Stimulated activated naive CD8-positive, alpha-beta T cell treated with anti-CD3 and anti-CD28 coated beads, Interleukin-15, amount 100 ng/mL, for 72 hours (primary cell): ENCODE data around the gene FAXC.
"Not testable (repeated sequence)": the region's sequence is repeated elsewhere in the genome, so short reads cannot be mapped to it uniquely, and the experiment has no call there.

Experiments
- ATAC-seq: fragments of 150-1000 bp; cut with Tn5 transposase; 2 replicates; pipeline ENCODE4 v1.10.0; 2021; ENCODE audit warnings: mild to moderate bottlenecking, moderate library complexity
- DNase-seq, 2 donors: peaks; one replicate each; pipeline ENCODE4 v3.0.0; 2021 to 2022
- H3K27ac Mint-ChIP-seq, 2 donors: one replicate each; pipeline ENCODE4 v1.8.0; 2022; ENCODE audit warnings: mild to moderate bottlenecking in 2 of 2, mixed read lengths in 2 of 2, moderate library complexity in 2 of 2
- H3K27me3 Mint-ChIP-seq: one replicate; pipeline ENCODE4 v1.8.0; 2022; ENCODE audit warnings: mixed read lengths
- H3K4me1 Mint-ChIP-seq: one replicate; pipeline ENCODE4 v1.8.0; 2022; ENCODE audit warnings: mild to moderate bottlenecking, mixed read lengths
- H3K4me3 Mint-ChIP-seq, 2 donors: one replicate each; pipeline ENCODE4 v1.8.0; 2022; ENCODE audit warnings: mild to moderate bottlenecking in 2 of 2, mixed read lengths in 2 of 2, moderate library complexity in 1 of 2
- H3K9me3 Mint-ChIP-seq, 2 donors: one replicate each; pipeline ENCODE4 v1.8.0; 2022; ENCODE audit warnings: mixed read lengths in 2 of 2

The FAXC gene

GRCh38 chr6:99350573-99350972 lies 1.1 kb upstream of the FAXC start:
- Mint-ChIP-seq H3K27ac (no peak overlapping the region), H3K9me3 (no peaks in the 10 kb centered on the region)

GRCh38 chr6:99348288-99349170 lies 945 bp downstream of the FAXC start:
- Mint-ChIP-seq H3K27ac (no peak overlapping the region), H3K4me1 (peaks cover 7% of the 10 kb centered on the region), H3K27me3 (peaks cover 86% of the 10 kb centered on the region), H3K4me3 (peak overlapping the region; percentile 50 to 61), H3K9me3 (no peaks in the 10 kb centered on the region)
- ATAC-seq (no peak), DNase-seq (no peak)

More at GRCh38 chr6:99350573-99350972, 1.1 kb upstream of the FAXC start:
- DNase-seq (no peak), ATAC-seq (no peak)
- Mint-ChIP-seq H3K4me1 (no peaks in the 10 kb centered on the region), H3K4me3 (no peak overlapping the region), H3K27me3 (peaks cover 85% of the 10 kb centered on the region)

- Mint-ChIP-seq H3K4me3 (no peak overlapping the region), H3K27me3 (peaks cover 87% of the 10 kb centered on the region), H3K9me3 (no peaks in the 10 kb centered on the region), H3K27ac (no peak overlapping the region), H3K4me1 (peaks cover 7% of the 10 kb centered on the region)
- ATAC-seq (no peak), DNase-seq (no peak)
Measured at GRCh38 chr6:99347804-99348203, 1.7 kb downstream of the FAXC start.

GRCh38 chr6:99346595-99346994 lies 2.9 kb downstream of the FAXC start:
- Mint-ChIP-seq H3K4me1 (peaks cover 7% of the 10 kb centered on the region), H3K27me3 (peaks cover 84% of the 10 kb centered on the region), H3K27ac (no peak overlapping the region), H3K4me3 (no peak overlapping the region), H3K9me3 (no peaks in the 10 kb centered on the region)
- no peak for DNase-seq
- ATAC-seq, result no peak

GRCh38 chr6:99345164-99345563 lies 4.3 kb downstream of the FAXC start:
- Mint-ChIP-seq H3K27me3 (peaks cover 69% of the 10 kb centered on the region), H3K27ac (no peak overlapping the region), H3K9me3 (no peaks in the 10 kb centered on the region), H3K4me1 (peaks cover 7% of the 10 kb centered on the region), H3K4me3 (no peak overlapping the region)
- DNase-seq (no peak), ATAC-seq (no peak)

- Mint-ChIP-seq H3K4me3 (no peak overlapping the region), H3K9me3 (no peaks in the 10 kb centered on the region), H3K27me3 (peaks cover 70% of the 10 kb centered on the region), H3K27ac (no peak overlapping the region), H3K4me1 (peaks cover 7% of the 10 kb centered on the region)
- DNase-seq, result no peak
- ATAC-seq, result peak; percentile 56
Measured at GRCh38 chr6:99344289-99344688, 5.2 kb downstream of the FAXC start.

- peaks cover 68% of the 10 kb centered on the region for H3K27me3 Mint-ChIP-seq
Measured at GRCh38 chr6:99341862-99342455, 7.5 kb downstream of the FAXC start.

GRCh38 chr6:99338188-99338587 lies 11.3 kb downstream of the FAXC start:
- no peaks in the 10 kb centered on the region for H3K9me3 Mint-ChIP-seq
- H3K4me3 Mint-ChIP-seq, result no peak overlapping the region
- DNase-seq (no peak), ATAC-seq (no peak)
- H3K4me1 Mint-ChIP-seq, result no peaks in the 10 kb centered on the region
- peaks cover 42% of the 10 kb centered on the region for H3K27me3 Mint-ChIP-seq
- H3K27ac Mint-ChIP-seq, result no peak overlapping the region

More at GRCh38 chr6:99341862-99342455, 7.5 kb downstream of the FAXC start:
- Mint-ChIP-seq H3K4me1 (peaks cover 7% of the 10 kb centered on the region), H3K9me3 (no peaks in the 10 kb centered on the region), H3K4me3 (no peak overlapping the region), H3K27ac (no peak overlapping the region)
- no peak for DNase-seq
- no peak for ATAC-seq

- DNase-seq, H3K4me1 Mint-ChIP-seq, H3K4me3 Mint-ChIP-seq, H3K9me3 Mint-ChIP-seq, H3K27ac Mint-ChIP-seq, ATAC-seq: not testable (repeated sequence)
- H3K27me3 Mint-ChIP-seq, result peaks cover 41% of the 10 kb centered on the region
Measured at GRCh38 chr6:99335298-99335697, 14.2 kb downstream of the FAXC start.

- no peak overlapping the region for H3K27ac Mint-ChIP-seq
- H3K4me3 Mint-ChIP-seq, result no peak overlapping the region
- peaks cover 5% of the 10 kb centered on the region for H3K4me1 Mint-ChIP-seq
- DNase-seq (peak in 1 of 2 donors; percentile 13), ATAC-seq (peak; percentile 62)
- no peaks in the 10 kb centered on the region for H3K9me3 Mint-ChIP-seq
- H3K27me3 Mint-ChIP-seq, result peaks cover 40% of the 10 kb centered on the region
Measured at GRCh38 chr6:99334526-99335127, 14.8 kb downstream of the FAXC start.

GRCh38 chr6:99333068-99333467 lies 16.4 kb downstream of the FAXC start:
- DNase-seq (no peak), ATAC-seq (no peak)
- H3K9me3 Mint-ChIP-seq, result no peaks in the 10 kb centered on the region
- peaks cover 5% of the 10 kb centered on the region for H3K4me1 Mint-ChIP-seq
- no peak overlapping the region for H3K27ac Mint-ChIP-seq
- H3K4me3 Mint-ChIP-seq, result no peak overlapping the region
- H3K27me3 Mint-ChIP-seq, result peaks cover 25% of the 10 kb centered on the region

GRCh38 chr6:99331531-99331930 lies 17.9 kb downstream of the FAXC start:
- H3K4me3 Mint-ChIP-seq, result no peak overlapping the region
- ATAC-seq (no peak), DNase-seq (no peak)
- no peak overlapping the region for H3K27ac Mint-ChIP-seq
- H3K4me1 Mint-ChIP-seq, result peaks cover 5% of the 10 kb centered on the region
- H3K9me3 Mint-ChIP-seq, result no peaks in the 10 kb centered on the region
- peaks cover 11% of the 10 kb centered on the region for H3K27me3 Mint-ChIP-seq

- Mint-ChIP-seq H3K4me3 (peak overlapping the region in 1 of 2 donors; percentile 5), H3K4me1 (peaks cover 5% of the 10 kb centered on the region), H3K9me3 (no peaks in the 10 kb centered on the region), H3K27ac (peak overlapping the region in 1 of 2 donors; percentile 66), H3K27me3 (peaks cover 7% of the 10 kb centered on the region)
- ATAC-seq, result peak; percentile 92
- DNase-seq, result peak; percentile 45 to 69
Measured at GRCh38 chr6:99330159-99330558, 19.3 kb downstream of the FAXC start.

GRCh38 chr6:99324996-99325395 lies 24.5 kb downstream of the FAXC start:
- no peaks in the 10 kb centered on the region for H3K27me3 Mint-ChIP-seq
- DNase-seq, result no peak
- no peak overlapping the region for H3K4me3 Mint-ChIP-seq
- H3K4me1 Mint-ChIP-seq, result peaks cover under 1% of the 10 kb centered on the region
- H3K9me3 Mint-ChIP-seq, result no peaks in the 10 kb centered on the region
- no peak overlapping the region for H3K27ac Mint-ChIP-seq
- no peak for ATAC-seq

GRCh38 chr6:99318566-99318965 lies 30.9 kb downstream of the FAXC start:
- H3K27ac Mint-ChIP-seq, result no peak overlapping the region

GRCh38 chr6:99312354-99312753 lies 37.1 kb downstream of the FAXC start:
- peaks cover 31% of the 10 kb centered on the region for H3K27me3 Mint-ChIP-seq
- H3K4me1 Mint-ChIP-seq, result no peaks in the 10 kb centered on the region
- no peak for DNase-seq

More at GRCh38 chr6:99318566-99318965, 30.9 kb downstream of the FAXC start:
- DNase-seq (no peak), ATAC-seq (no peak)
- H3K4me1 Mint-ChIP-seq, result no peaks in the 10 kb centered on the region
- no peak overlapping the region for H3K4me3 Mint-ChIP-seq
- H3K9me3 Mint-ChIP-seq, result no peaks in the 10 kb centered on the region
- H3K27me3 Mint-ChIP-seq, result peaks cover 28% of the 10 kb centered on the region

More at GRCh38 chr6:99312354-99312753, 37.1 kb downstream of the FAXC start:
- Mint-ChIP-seq H3K27ac (no peak overlapping the region), H3K4me3 (no peak overlapping the region), H3K9me3 (no peaks in the 10 kb centered on the region)
- ATAC-seq, result no peak
